ENCODE data around the gene MATR3.

The MATR3 gene

DNA sequence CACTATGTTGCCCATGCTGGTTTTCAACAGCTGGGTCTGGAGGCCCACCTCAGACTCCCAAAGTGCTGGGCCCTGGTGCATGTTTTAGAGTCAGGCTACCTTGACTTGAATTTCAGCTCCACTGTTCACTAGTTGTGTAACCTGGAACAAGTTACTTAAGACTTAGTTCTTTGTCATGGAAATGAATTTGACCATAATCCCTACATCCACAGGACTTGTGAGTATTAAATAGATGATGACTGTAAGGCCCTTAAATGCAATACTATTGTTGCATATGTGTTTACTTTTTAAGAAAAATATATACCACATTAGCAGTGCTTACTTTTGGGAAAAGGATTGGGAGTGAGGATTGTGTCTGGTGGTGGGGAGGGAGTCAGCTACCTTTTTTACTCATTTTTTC lies 64.5 kb downstream of the MATR3 start:
- Histone ChIP-seq H3K79me2 (ENCODE audit: low read length) (peaks cover 40% of the 10 kb centered on the region), H3K4me1 (ENCODE audit: low read length) (no peaks in the 10 kb centered on the region), H3K9ac (ENCODE audit: low read length) (no peak overlapping the region), H2AFZ (ENCODE audit: low read depth, low read length) (no peak overlapping the region), H3K4me2 (ENCODE audit: low read length) (no peak overlapping the region), H3K9me3 (ENCODE audit: insufficient read depth, low read length) (no peaks in the 10 kb centered on the region), H3K27ac (ENCODE audit: low read length) (no peak overlapping the region), H4K20me1 (ENCODE audit: insufficient read depth, low read length) (peaks cover 26% of the 10 kb centered on the region; the same call in 1 of the 2 replicates), H3K27me3 (ENCODE audit: low read depth, low read length) (no peaks in the 10 kb centered on the region), H3K4me3 (ENCODE audit: low read length) (no peak overlapping the region), H3K36me3 (replicated peaks; ENCODE audit: low read depth, low read length) (no peaks in the 10 kb centered on the region)
- no peak for TF ChIP-seq EZH2phosphoT487 (IDR thresholded peaks at IDR 0.05; ENCODE audit: low read depth)
- no peak for TF ChIP-seq CTCF (IDR thresholded peaks at IDR 0.05; ENCODE audit: low read depth, low read length)

- no peaks in the 10 kb centered on the region for H3K4me1 ChIP-seq (ENCODE audit: low read length)
- no peak overlapping the region for H3K27ac ChIP-seq (ENCODE audit: low read length)
- H3K9me3 ChIP-seq (ENCODE audit: insufficient read depth, low read length): no peaks in the 10 kb centered on the region
- peaks cover 8% of the 10 kb centered on the region for H3K36me3 ChIP-seq (replicated peaks; ENCODE audit: low read depth, low read length)
- no peak for TF ChIP-seq CTCF (IDR thresholded peaks at IDR 0.05; ENCODE audit: low read depth, low read length)
- TF ChIP-seq EZH2phosphoT487 (IDR thresholded peaks at IDR 0.05; ENCODE audit: low read depth): no peak
- H4K20me1 ChIP-seq (ENCODE audit: insufficient read depth, low read length): peaks cover 17% of the 10 kb centered on the region; the same call in 1 of the 2 replicates
- no peak overlapping the region for H3K4me2 ChIP-seq (ENCODE audit: low read length)
- no peak overlapping the region for H3K4me3 ChIP-seq (ENCODE audit: low read length)
- H2AFZ ChIP-seq (ENCODE audit: low read depth, low read length): no peak overlapping the region
- peaks cover 33% of the 10 kb centered on the region for H3K79me2 ChIP-seq (ENCODE audit: low read length)
- no peaks in the 10 kb centered on the region for H3K27me3 ChIP-seq (ENCODE audit: low read depth, low read length)
- H3K9ac ChIP-seq (ENCODE audit: low read length): no peak overlapping the region
Observed at GRCh38 chr5:139360384-139360783, 66.8 kb downstream of the MATR3 start.

DNA sequence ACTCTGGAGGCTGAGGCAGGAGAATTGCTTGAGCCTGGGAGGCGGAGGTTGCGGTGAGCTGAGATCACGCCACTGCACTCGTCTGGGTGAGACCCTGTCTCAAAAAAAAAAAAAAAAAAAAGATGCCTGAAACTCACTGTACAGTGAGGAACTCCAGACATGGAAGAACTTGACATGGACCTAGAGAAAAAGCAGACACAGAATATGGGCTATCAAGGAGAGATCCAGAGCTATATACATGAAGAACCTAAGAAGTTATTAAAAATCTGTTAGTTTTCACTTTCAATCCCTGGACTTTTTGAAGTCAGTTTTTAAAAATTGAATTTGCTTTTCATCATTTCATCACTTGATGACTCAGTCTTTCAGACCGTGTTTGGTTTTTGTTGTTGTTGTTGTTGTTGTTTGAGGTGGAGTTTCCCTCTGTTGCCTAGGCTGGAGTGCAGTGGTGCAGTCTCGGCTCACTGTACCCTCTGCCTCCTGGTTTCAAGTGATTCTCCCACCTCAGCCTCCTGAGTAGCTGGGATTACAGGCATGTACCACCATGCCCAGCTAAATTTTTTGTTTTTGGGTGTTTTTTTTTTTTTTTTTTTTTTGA lies 68.4 kb downstream of the MATR3 start:
- Histone ChIP-seq H3K4me2 (ENCODE audit: low read length) (no peak overlapping the region), H3K27me3 (ENCODE audit: low read depth, low read length) (no peaks in the 10 kb centered on the region), H3K36me3 (replicated peaks; ENCODE audit: low read depth, low read length) (peaks cover 8% of the 10 kb centered on the region), H2AFZ (ENCODE audit: low read depth, low read length) (no peak overlapping the region), H3K79me2 (ENCODE audit: low read length) (peaks cover 27% of the 10 kb centered on the region), H3K9ac (ENCODE audit: low read length) (no peak overlapping the region), H3K4me3 (ENCODE audit: low read length) (no peak overlapping the region), H4K20me1 (ENCODE audit: insufficient read depth, low read length) (peaks cover 15% of the 10 kb centered on the region; the same call in 1 of the 2 replicates), H3K9me3 (ENCODE audit: insufficient read depth, low read length) (no peaks in the 10 kb centered on the region), H3K27ac (ENCODE audit: low read length) (no peak overlapping the region), H3K4me1 (ENCODE audit: low read length) (no peaks in the 10 kb centered on the region)
- TF ChIP-seq CTCF (IDR thresholded peaks at IDR 0.05; ENCODE audit: low read depth, low read length) (no peak), EZH2phosphoT487 (IDR thresholded peaks at IDR 0.05; ENCODE audit: low read depth) (no peak)

DNA sequence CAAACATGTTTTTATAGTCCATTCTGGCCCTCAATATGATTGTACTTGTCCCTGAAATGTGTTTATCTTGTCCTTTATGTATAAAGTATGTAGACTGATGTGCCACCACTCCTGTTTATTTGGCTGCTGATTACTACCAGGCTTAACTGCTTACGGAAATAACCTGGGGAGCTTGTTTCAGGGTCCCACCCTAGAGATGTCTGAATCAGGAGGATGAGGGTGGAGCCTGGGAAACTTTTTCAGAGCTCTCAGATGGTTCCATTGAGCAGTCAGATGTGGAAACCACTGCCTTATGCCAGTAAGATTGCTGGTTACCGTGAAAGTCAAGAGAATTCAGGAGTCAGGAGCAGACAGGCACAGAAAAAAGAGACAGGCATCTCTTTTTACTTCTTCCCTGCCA lies 70.4 kb downstream of the MATR3 start:
- peaks cover 13% of the 10 kb centered on the region for H3K36me3 ChIP-seq (replicated peaks; ENCODE audit: low read depth, low read length)
- H3K9me3 ChIP-seq (ENCODE audit: insufficient read depth, low read length): no peaks in the 10 kb centered on the region
- H4K20me1 ChIP-seq (ENCODE audit: insufficient read depth, low read length): peaks cover under 1% of the 10 kb centered on the region; the same call in 1 of the 2 replicates
- H3K79me2 ChIP-seq (ENCODE audit: low read length): peaks cover 16% of the 10 kb centered on the region
- no peak overlapping the region for H3K4me3 ChIP-seq (ENCODE audit: low read length)
- no peaks in the 10 kb centered on the region for H3K27me3 ChIP-seq (ENCODE audit: low read depth, low read length)
- H3K4me2 ChIP-seq (ENCODE audit: low read length): no peak overlapping the region
- no peak overlapping the region for H2AFZ ChIP-seq (ENCODE audit: low read depth, low read length)
- H3K27ac ChIP-seq (ENCODE audit: low read length): no peak overlapping the region
- H3K4me1 ChIP-seq (ENCODE audit: low read length): no peaks in the 10 kb centered on the region
- H3K9ac ChIP-seq (ENCODE audit: low read length): no peak overlapping the region
- no peak for TF ChIP-seq EZH2phosphoT487 (IDR thresholded peaks at IDR 0.05; ENCODE audit: low read depth)
- no peak for TF ChIP-seq CTCF (IDR thresholded peaks at IDR 0.05; ENCODE audit: low read depth, low read length)

Data from OCI-LY3 (cell line).